HL-60 (cell line): Measurements from ENCODE around the gene HPCAL4.

Source experiments
- DNase-seq, 2 experiments: peaks; one replicate each; pipeline ENCODE4 v3.0.0-alpha.2; 2010 to 2020; ENCODE audit warnings: low read depth in 1 of 2, low spot score in 1 of 2
- H3K27ac ChIP-seq: fragments of 250-450 bp; sonication (Bioruptor Pico); replicated peaks from 2 replicates; pipeline ENCODE4 v1.5.1; 2020; ENCODE audit warnings: mild to moderate bottlenecking, moderate library complexity
- H3K27me3 ChIP-seq: fragments of 250-450 bp; sonication (Bioruptor Pico); 2 replicates; pipeline ENCODE4 v1.5.1; 2021; ENCODE audit warnings: mild to moderate bottlenecking, moderate library complexity; ENCODE audit not compliant: insufficient read depth, poor library complexity, severe bottlenecking
- H3K4me3 ChIP-seq: replicated peaks from 2 replicates; pipeline ENCODE4 v1.5.1; 2011; ENCODE audit warnings: mild to moderate bottlenecking, control low read depth, low read length; ENCODE audit not compliant: insufficient read depth
- GABPA ChIP-seq: IDR thresholded peaks from 2 replicates; pipeline ENCODE4 v1.6.1; 2012; ENCODE audit warnings: low read depth
- POLR2AphosphoS5 ChIP-seq: IDR thresholded peaks from 2 replicates; pipeline ENCODE4 v1.6.1; 2012; ENCODE audit warnings: low read depth
- SPI1 ChIP-seq: IDR thresholded peaks from 2 replicates; pipeline ENCODE4 v1.6.1; 2012; ENCODE audit warnings: low read depth, mild to moderate bottlenecking, borderline replicate concordance
- TF ChIP-seq, protein P1 (sequence below): IDR thresholded peaks from one replicate; pipeline ENCODE4 v1.5.1; 2011; ENCODE audit warnings: low read length, control low read depth, inconsistent platforms; ENCODE audit not compliant: insufficient read depth
- TF ChIP-seq, protein P2 (sequence below): IDR thresholded peaks from 2 replicates; pipeline ENCODE4 v1.6.1; 2012; ENCODE audit warnings: low read depth; ENCODE audit not compliant: insufficient replicate concordance

Gene HPCAL4

DNA sequence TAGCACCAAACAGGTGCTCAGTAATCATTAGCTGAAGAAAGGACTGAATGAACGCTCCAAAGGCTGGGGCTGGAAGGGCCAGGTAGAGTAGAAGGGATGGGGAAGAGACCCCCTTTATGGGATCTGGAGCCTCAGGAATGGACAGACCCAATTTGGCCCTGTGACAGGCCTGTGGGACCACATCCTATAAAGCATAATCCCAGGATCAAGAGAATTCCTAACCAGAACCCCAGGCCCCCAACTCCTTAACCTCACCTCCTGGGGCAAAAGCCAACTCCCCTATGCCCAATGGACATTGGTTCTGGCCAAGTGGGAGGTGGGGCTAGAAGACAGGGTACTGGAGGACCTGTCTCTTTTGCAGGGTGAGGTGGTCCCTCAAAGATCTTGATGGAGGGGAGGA, 9.2 kb downstream of the HPCAL4 start:
- peaks cover 40% of the 10 kb centered on the region for H3K27me3 ChIP-seq
- DNase-seq, result no peak
- no peak overlapping the region for H3K27ac ChIP-seq
- TF ChIP-seq POLR2AphosphoS5 (no peak), GABPA (no peak), SPI1 (no peak)
- TF ChIP-seq, protein P1, sequence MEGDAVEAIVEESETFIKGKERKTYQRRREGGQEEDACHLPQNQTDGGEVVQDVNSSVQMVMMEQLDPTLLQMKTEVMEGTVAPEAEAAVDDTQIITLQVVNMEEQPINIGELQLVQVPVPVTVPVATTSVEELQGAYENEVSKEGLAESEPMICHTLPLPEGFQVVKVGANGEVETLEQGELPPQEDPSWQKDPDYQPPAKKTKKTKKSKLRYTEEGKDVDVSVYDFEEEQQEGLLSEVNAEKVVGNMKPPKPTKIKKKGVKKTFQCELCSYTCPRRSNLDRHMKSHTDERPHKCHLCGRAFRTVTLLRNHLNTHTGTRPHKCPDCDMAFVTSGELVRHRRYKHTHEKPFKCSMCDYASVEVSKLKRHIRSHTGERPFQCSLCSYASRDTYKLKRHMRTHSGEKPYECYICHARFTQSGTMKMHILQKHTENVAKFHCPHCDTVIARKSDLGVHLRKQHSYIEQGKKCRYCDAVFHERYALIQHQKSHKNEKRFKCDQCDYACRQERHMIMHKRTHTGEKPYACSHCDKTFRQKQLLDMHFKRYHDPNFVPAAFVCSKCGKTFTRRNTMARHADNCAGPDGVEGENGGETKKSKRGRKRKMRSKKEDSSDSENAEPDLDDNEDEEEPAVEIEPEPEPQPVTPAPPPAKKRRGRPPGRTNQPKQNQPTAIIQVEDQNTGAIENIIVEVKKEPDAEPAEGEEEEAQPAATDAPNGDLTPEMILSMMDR, result no peak
- TF ChIP-seq, protein P2, sequence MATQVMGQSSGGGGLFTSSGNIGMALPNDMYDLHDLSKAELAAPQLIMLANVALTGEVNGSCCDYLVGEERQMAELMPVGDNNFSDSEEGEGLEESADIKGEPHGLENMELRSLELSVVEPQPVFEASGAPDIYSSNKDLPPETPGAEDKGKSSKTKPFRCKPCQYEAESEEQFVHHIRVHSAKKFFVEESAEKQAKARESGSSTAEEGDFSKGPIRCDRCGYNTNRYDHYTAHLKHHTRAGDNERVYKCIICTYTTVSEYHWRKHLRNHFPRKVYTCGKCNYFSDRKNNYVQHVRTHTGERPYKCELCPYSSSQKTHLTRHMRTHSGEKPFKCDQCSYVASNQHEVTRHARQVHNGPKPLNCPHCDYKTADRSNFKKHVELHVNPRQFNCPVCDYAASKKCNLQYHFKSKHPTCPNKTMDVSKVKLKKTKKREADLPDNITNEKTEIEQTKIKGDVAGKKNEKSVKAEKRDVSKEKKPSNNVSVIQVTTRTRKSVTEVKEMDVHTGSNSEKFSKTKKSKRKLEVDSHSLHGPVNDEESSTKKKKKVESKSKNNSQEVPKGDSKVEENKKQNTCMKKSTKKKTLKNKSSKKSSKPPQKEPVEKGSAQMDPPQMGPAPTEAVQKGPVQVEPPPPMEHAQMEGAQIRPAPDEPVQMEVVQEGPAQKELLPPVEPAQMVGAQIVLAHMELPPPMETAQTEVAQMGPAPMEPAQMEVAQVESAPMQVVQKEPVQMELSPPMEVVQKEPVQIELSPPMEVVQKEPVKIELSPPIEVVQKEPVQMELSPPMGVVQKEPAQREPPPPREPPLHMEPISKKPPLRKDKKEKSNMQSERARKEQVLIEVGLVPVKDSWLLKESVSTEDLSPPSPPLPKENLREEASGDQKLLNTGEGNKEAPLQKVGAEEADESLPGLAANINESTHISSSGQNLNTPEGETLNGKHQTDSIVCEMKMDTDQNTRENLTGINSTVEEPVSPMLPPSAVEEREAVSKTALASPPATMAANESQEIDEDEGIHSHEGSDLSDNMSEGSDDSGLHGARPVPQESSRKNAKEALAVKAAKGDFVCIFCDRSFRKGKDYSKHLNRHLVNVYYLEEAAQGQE, result no peak
- no peak overlapping the region for H3K4me3 ChIP-seq

DNA sequence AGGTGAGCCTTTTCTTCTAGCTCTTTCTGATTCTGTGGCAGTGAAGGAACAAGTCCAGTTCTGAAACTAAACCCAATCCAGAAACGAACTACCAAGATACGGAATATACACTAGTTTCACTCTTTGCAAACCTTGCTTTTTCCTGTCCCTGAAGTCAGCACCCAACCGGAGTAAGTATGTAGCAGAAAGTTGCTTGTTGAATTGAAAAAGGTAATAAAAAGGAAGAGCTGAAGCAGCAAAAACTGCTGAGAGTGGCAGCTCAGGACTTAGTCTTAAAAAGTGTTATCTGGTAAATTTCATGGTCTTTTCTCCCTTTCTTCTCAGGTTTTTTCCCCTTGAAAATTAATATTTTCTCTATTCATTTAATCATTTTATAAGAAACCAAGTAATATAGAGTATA, 9.9 kb downstream of the HPCAL4 start:
- Histone ChIP-seq H3K4me3 (no peak overlapping the region), H3K27ac (no peak overlapping the region), H3K27me3 (peaks cover 40% of the 10 kb centered on the region)
- TF ChIP-seq POLR2AphosphoS5 (no peak), GABPA (no peak), SPI1 (no peak)
- TF ChIP-seq, protein P1, result no peak
- TF ChIP-seq, protein P2, result no peak
- DNase-seq, result no peak

DNA sequence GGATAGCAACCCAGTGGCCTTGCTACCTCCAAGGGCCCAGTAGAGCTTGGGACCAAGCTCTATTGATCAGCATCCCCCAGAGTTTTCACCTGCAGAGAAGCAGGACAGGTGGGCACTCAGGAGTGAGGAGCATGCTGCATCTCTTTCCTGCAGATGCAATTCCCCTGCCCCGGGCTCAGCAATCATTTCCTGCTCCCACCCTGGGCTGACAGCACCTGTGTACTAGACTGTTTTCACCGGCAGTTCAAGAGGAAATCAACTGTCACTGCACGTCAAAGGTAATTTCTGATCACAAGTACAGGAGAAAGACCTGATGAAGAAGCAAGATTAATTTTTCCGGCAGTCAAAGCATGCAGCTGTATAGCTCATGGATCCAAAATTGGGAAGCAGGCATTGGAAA, 10.5 kb downstream of the HPCAL4 start:
- TF ChIP-seq SPI1, result no peak
- TF ChIP-seq GABPA, result no peak
- TF ChIP-seq POLR2AphosphoS5, result no peak
- TF ChIP-seq, protein P2, result no peak
- TF ChIP-seq, protein P1, result no peak
- no peak for DNase-seq
- peaks cover 40% of the 10 kb centered on the region for H3K27me3 ChIP-seq
- no peak overlapping the region for H3K27ac ChIP-seq
- H3K4me3 ChIP-seq, result no peak overlapping the region
